Measurements from ENCODE around the gene C15orf61.

C15orf61 gene

DNA sequence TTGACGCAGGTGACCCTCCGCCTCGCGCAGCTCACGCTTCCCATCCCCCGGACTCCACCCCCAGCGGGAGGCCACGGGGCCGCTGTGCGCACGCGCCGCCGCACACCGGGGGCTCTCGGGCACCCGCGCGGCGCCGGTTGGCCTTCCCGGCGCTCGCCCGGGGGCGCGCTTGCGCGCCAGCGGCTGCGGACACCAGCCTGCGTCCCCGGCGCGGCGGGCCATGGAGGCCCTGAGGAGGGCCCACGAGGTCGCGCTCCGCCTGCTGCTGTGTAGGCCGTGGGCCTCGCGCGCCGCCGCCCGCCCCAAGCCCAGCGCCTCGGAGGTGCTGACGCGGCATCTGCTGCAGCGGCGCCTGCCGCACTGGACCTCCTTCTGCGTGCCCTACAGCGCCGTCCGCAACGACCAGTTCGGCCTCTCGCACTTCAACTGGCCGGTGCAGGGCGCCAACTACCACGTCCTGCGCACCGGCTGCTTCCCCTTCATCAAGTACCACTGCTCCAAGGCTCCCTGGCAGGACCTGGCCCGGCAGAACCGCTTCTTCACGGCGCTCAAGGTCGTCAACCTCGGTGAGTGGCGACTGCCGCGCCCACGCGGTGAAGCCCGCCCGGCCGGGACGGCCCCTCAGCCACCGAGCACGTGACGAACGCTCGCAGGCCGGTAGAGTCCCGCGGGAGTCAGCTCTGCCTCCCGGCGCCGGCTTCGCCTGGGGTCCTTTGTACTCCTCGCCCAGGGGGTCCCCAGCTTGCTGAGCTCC is at the start of gene C15orf61:
C15orf61 (plus strand) TSS at position 103 of the 754 bp plus-strand sequence; CDS start at position 221, 118 bp downstream.
- peak; percentile 97 for DNase-seq

DNA sequence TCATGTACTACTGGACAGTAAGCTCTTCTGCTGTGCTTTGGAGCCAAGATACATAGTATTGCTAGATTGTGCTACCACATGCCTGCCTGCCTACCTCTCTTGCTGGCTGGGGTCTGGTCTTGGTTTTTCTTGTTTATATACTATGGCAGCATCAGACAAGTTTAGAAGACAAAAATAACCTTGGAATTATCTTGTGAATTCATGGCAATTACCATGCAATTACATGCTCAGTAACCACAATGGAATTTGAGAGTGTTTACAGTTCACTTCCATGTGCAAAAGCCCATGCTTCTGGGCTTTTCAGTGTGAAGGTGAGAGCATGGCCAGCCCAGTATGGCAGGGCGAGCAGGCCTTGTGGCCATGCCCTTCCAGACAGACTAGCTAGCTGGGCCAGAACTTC is 48.0 kb upstream of the C15orf61 start:
- DNase-seq = no peak

DNA sequence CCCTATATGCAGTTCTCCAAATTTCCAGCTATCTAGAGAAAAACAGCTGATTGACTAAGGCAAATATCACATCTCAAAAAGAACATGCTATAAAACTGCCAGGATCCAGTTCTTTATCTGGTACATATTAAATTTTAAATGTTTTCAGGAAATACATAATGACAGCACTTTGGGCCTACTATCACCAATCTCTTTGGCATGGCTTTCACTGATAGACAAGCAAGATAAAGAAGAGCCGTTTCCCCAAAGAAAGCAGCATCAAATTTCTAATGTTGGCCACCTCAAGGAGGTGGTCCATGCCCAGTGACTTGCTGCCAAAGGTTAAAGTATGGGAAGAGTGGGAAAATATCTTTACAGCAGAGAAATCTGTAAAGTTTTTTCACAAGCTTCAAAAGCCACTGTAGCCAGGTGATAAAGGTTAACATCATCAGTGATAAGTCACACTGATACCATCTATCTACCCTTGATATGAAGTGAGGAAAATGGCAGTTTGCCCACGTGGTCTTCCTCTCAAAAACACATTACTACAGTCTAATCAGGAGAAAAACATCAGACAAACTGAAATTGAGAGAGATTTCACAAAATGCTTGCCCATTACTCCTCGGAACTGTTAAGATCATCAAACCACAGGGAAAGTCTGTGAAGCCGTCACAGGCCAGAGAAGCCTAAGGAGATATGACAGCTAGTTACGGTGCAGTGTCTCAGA is 46.4 kb upstream of the C15orf61 start:
- DNase-seq = no peak

DNA sequence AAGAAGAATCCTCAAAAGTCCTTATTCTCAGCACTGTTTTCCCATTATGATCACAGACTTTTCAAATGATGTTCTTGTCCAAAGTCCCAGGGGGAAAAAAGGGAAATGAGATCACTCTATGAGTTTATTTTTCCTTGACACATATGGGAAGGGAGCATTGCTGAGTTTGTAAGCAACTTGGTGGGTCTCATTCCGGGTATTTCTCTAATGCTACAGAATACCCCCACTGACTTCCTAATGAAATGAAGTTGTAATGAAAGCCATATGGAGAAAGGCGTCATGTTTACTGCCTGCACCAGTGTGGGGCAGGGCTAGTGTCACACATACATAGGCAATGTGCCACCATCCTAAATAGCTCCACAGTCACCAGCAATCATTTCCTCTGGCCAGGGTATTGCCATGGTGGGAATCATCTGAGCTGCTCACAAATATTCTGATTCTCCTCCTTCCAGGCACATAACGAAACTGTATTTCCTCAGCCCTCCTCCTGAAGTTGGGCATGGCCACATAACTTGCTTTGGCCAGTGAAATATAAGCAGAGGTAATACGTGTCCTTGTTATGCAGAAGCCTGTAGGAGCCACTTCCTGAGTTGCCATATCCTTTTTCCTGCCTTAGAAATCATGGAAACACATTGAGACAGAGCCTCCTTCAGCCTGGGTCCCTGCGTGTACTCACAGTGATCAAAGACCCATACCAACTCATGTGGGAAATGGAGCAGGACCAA is 41.0 kb upstream of the C15orf61 start:
- no peak for DNase-seq

DNA sequence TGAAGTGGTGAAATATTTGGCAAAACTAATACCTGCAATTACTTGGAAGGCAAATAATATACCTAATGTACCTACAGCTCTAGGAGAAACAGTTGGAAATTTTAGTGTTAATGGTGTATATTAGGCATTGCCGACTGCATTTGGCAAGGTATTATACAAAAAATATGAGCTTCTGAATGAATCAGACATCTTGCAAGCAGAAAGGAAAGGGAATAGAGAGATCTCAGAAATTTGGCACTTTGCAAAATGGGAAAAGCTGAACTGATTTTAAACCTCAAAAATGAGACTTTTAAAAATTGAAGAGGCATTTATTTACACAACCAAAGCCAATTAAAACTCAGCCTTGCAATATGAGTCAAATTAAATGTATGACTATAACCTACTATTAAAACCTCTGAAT is 40.2 kb upstream of the C15orf61 start:
- DNase-seq = no peak

DNA sequence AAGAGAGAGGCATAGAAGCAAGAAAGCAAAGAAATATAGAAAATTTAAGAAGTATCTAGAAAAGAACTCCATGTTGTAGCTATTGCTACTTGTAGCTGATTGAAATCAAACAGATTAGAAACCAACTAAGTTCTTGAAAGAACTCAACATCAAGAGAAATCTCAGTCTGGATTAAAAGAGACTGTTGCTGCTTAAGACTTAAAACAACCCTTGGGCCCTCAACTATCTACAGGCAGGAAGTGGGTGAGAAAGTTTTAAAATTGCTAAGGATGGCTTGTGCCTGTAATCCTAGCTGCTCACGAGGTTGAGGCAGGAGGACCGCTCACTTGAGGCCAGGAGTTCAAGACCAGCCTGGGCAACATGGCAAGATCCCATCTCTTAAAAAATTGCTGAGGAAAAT is 39.3 kb upstream of the C15orf61 start:
- no peak for DNase-seq

DNA sequence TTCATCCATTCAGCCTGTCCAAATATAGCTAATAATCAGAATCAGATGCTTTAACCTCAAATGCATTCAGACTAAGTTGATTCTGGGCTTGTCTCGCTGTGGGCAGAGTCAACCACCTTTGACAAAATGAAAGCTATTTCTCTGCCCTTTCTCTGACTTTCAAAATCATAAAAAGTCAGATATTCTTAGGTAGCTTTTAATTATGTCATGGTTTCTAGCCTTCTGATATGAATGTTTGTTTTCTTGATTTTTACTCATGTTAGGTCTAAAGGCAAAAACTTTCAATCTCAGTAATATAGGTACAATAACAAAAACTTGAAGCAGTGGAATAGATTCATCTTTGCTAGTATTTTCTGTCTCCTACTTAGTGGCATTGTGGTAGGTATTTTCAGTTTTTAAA is 25.3 kb upstream of the C15orf61 start:
- no peak for DNase-seq

DNA sequence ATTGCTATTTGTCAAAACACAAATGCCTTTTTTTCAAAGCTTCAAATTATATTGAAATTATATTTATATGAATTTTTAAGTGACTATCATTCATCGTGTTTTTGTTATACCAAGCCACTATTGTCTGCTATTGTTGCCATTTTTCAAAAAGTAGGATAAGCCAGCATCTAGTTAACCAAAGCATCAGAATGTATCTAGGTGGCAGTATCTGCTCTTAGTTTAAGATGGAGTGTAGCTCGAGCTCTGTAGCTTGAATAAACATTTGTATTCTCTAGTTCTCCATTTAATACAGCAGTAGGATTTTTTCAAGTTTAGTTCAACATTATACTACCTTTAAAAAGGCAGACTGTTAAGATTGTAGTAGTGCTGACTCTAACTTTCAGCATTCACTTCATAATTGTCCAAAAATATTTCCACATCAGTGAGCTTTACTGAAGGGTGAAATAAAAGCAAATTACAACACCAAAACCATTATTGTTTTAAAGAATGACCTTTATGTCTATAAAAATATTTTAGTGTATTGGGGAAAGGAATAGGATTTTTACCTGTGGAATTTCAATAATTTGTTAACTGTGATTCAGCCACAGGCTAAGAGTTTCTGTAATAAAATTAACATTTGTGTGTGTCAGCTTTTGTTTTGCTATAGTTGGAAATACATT is 19.6 kb upstream of the C15orf61 start:
- DNase-seq = peak; percentile 21

DNA sequence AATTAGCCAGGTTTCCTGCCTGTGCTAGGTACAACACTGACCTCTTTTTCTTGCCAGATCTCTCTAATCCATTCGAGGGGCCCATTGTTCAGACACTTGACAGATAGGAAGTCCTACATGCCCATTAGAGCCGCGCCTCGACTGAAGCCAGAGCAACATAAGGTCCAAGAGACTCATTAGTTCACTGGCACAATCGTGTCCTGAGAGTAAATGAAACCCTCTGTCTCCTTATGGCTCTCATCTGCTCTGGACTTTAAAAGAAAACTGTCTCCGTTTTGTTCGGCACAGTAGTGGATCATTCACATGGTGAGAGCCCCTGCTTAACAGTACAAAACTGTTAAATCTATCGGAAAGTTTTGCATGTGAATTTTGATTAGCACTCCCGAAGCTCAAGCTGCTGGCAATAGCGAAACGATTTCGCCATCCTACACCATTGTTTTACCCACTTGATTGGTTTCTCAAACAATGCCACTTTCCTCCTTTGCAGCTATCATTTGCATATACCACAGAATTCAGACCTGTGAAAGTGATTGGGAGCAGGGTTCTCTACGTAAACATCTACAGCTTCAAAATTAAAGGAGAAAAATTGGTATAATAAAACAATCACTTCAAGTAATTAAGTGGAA is 19.0 kb upstream of the C15orf61 start:
- no peak for DNase-seq

DNA sequence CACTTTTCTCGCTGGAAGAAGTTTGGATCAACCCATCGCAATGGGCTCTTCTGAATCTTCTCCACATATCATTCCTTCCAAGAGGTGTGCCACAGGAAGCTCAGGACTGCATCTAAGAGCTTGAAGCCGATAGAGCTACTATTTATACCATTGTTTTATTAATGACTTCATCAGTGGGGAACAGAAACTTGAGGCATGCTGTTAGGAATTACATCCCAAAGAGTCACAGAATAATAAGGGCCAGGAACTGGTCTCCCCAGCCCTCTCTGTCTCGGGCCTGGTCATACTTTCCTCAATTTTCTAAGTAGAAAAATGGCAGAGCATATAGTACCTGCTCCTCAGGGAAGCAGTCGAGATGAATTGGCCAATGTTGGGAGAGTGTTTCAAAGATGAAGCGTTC is 16.9 kb upstream of the C15orf61 start:
- no peak for DNase-seq

DNA sequence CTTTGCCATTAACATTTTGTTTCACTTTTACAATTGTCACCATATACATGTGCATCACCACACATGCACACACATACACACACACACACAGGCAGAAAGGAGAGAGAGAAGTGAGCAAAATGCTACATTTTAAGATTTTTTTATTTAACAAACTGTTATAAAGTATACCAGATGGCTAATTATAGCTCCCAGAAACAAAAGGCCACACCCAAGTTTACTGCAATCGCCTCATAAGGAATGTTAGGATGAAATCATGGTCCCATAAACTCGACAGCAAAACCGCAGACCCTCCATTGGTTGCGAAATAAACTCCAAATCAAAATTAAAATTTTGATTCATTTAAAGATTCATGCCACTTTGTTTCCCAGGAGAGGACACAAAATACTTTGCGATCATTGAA is 16.1 kb upstream of the C15orf61 start:
- DNase-seq = no peak

DNA sequence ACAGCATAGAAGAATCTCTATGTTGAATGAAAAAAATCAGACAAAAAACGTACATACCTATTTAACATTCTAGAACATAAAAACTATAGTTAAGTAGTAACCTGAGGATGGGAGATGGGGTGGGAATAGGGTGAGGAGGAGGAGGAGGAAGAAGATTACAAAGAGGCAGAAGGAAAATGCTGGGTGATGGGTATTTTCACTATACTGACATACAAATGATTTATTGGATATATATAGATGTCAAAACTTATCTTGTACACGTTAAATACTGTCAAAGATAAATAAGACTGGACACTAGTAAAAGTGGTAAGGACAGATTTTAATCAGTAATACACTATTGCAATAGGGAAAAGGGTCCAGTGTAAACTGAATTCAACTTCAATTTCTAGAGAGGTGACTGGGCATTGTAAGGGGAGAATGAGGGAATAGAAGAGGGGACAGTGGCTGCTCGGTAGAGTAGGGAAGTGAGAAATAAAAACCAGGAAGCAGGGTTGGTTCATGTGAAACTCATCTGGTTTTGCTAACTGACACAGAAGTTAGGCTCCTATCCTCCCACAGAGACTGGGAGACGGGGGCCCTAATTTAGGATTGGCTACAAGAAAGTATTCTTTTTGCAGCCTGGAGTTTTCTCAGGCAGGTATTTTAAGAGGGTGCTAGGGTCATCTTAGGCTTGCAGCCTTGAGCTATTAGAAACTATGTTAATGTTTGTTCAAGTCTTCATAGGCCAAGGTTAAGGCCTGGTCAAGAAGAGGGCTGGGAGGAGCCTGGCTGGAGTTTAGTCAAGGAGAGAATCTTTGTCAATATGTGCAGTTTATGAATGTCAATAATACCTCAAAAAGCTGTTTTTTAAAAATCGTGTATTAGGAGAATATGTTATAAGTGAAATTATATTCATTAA is 15.0 kb upstream of the C15orf61 start:
- peak; percentile 14 for DNase-seq

DNA sequence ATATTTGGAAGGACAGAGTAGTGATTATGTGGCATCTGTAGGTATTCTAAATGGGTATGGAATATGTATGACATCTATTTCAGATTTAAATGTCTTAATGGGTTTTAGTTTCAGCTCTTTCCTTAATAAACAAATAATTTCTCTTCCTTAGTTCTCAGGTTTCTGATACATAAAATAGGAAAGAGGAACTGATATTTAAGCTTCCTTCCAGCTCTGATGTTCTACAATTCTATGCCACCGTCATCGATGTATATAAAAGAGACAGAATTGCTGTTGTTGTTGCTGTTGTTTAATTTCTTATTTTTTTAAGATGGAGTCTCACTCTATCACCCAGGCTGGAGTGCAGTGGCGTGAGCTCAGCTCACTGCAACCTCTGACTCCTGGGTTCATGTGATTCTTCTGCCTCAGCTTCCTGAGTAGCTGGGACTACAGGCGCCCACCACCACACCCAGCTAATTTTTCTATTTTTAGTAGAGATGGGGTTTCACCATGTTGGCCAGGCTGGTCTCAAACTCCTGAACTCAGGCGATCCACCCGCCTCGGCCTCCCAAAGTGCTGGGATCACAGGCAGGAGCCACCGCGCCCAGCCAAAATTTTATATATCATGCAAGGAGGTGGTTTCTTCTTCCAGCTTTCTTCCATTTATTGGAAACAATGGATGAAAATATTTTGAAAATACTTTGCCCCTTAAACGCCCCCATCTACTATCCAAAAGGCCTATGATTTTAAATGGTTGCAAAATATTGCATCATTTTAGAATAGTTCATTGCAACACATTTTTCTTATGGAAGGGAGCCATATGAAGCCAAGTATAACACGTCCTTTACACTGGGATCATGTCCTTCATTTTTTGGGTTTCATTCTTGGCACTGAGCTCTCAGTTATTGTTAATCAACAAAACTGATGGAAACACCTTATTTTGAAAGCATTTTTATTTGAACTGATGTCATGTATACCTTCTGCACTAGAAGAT is 13.9 kb upstream of the C15orf61 start:
- no peak for DNase-seq

DNA sequence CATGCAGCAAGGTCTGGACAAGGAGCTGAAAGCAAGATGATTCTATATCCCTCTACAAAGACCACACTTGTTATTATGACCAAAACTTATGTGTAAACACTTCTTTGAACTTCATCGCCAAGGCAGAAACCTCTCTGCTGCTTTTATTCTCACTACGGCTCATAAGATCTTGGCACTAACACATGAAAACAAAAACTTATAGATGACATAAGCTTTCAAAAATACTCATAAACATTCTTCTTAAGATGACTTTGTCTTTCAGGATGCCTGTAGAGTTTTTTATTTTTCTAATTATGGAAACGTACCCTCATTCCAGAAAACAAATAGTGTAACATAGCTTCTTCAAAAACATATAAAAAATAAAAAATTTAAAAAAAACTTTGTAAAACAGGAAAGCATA is 12.5 kb upstream of the C15orf61 start:
- no peak for DNase-seq

DNA sequence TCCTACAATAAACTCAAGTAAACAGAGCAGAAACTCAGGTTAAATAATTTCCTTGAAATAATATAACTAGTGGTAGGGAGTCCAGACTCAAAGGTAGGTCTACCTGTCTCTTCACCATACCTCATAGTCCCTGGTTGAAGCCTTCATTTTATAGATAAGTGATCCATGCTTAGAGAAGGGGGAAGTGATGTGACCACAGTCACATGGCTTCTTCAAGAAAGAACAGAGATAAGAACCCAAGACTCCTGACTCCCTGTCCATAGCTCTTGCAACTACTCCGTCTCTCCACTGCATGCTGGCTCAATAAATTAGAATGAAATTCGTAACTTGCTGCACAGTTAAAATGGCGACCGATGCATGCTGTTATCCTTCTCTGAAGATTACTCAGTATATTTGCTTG is 11.0 kb upstream of the C15orf61 start:
- no peak for DNase-seq

DNA sequence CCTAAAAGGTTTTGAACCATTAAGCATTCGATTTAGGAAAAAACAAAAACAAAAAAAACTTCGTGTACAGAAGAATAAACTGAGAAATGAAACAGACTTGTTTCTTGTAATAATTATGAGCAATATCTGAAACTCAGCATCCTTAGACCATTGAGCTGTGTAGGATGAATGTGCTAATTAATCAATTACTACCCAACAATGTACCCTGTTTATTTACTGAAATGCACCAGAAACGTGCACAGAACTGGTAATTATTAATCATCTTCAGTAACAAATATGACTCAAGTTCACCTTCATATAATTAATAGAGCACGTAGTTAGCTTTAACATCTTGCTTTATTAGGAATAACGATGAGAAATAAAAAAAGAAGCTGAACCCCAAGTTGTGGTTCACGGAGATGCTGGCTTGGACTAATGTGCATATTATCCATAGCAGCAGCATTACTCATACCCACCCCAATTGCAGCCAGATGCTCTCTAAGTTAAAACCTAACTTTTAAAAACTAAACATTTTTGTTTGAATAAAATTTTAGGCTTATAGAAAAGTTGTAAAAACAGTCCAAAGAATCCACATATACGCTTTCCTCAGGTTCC is 10.2 kb upstream of the C15orf61 start:
- DNase-seq = no peak

DNA sequence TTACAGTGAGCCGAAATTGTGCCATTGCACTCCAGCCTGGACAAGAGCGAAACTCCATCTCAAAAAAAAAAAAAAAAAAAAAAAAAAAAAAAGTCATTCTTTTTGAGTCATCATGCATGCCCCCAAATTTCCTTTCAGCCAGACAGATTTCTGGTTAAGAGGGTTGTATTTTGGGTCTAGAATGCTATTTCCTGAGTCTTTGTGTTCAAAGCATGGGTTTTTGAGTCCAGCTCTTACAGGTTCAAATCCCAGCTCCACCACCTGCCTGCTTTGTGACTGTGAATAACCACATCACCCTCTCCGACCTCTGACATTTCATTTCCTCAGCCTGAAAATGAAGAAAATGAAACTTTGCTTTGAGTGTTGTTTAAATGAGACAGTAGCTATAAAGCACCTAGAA is 9.3 kb upstream of the C15orf61 start:
- no peak for DNase-seq

DNA sequence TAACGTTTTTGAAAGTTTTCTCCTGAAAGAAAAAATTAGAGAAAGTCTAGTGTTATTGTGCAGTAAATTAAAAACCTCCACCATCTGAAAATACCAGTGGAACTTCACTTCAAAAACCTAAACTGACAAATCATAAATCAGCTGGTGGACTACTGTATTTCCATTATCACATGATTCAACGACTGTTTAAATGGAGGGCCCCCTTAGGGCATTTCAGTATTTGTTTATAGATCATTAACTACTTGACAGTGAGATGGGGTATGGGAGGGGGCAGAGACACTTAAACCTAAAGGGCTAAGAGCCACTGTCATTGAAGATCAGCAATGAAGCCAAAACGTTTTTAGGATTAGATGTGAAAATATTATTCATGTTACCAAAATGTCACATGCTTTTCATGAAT is 8.8 kb upstream of the C15orf61 start:
- no peak for DNase-seq

DNA sequence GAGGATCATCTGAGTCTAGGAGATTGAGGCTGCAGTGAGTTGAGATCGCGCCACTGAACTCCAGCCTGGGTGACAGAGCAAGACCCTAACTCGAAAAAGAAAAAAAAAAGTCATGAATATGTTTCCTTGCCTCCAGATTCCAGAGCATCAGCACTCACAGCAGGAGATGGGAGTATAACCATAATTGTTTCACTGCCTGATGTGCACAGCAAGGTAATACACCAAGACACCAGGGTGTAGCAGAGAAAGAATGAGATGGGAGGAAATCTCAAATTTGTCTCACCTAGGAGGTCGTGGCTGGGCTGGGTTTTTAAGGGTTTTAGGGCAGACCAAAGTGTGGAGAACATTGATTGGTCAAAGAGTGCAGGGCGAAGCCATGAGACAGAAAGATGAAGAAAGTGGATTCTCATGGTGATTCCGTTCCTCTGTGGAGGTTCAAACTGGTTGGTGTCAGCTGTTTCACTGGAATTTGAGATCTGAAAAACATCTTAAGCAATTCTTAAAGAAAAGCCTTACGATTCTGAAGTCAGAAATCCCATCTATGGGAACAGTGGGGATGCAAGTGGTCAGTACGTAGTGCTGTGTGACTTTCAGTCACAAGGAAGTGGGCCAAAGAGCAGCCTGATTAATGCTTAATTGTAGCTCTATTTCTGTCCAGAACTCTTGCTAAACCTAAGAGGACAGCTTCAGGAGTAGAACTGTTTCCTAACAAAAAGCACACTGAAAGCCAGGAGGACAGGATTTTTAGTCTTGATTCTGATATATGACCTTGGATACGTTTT is 7.8 kb upstream of the C15orf61 start:
- DNase-seq = no peak
